ENCODE data around the gene GALNT2. TPM values are rescaled to one million over a fixed set of nuclear protein-coding genes. Genes with fewer than 3 reads are reported as not detected.

The GALNT2 gene
- polyA plus RNA-seq (2011; rRNA removed), result 57.5 and 66.9 TPM in 2 replicates
- 83.3 and 105 TPM in 2 replicates for polyA plus RNA-seq (2012; cell fraction: cytosol; rRNA removed)
- polyA plus RNA-seq (2012; cell fraction: nucleus; rRNA removed), result 194 and 199 TPM in 2 replicates
- 111 to 115 TPM (median 114 TPM) in 3 replicates for polyA plus RNA-seq (2017; fragmentation: RNase III; extraction: RNeasy Plus Mini Kit Qiagen cat#74134 plus additional on column Dnase treatment)
- polyA minus RNA-seq (2011; rRNA and poly(A)+ RNA removed), result 50.1 and 58.6 TPM in 2 replicates

DNA sequence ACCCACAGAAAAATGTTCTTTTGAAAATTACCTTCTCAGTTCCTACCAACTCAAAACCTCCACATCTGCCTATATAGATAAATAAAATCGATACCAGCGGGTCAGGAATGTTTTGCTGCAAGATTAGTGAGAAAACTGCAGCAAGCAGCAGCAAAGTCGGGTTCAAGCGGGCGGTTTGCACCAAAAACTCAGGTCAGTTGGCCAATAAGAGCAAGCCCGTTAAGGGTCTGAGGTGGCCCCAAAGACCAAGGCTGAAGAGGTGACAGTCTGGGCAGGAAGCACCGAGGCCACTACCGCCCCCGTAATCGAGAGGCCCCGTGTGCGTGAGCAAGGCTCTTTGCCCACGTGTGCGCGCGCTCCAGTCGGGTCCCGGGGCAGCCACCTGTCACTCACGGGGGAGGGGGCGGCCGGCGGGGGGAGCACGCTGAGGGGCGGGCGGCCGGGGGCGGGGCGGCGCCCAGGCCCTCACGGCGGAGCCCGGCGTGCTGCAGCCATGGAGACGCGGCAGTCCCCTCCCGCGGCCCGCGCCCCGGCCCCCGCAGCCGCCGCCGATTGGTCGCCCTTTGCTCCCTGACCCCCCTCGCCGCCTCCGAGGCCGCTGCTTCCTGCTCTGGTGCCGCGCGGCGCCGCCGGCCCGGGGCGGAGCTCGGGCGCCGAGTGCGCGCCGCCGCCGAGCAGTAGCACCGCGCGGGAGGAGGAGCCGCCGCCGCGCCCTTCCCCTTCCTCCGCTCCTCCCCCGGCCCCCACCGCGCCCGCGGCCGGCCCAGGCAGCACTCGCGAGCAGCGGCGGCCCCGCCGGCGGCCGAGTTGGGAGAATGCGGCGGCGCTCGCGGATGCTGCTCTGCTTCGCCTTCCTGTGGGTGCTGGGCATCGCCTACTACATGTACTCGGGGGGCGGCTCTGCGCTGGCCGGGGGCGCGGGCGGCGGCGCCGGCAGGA, at the start of gene GALNT2:
Gene GALNT2, plus strand, starts transcription at position 773 of the 939 bp plus-strand sequence. Its CDS starts 43 bp downstream, at position 816.
- 4% methylated on average over 14 of the region's 104 CpGs for WGBS (ENCODE audit: missing lambda C conversion rate)

DNA sequence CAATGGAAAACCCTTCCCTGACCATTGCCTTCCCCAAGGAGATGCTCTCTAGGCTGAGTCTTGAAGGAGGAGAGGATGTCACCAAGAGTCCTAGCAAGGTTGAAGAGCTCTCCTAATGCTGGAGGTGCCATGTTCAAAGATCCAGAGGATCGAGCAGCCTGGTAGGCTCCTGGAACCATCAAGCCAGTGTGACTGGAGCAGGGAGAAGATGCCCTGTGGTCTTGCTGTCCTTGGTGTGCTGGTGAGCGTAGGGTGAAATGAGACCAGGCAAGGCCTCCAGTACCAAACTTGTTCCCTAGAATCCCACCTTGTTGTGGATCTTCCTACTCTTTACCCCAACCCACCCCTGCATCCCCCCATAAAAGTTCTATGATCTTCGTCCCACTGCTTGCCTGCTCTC, 46.6 kb upstream of the GALNT2 start:
- H3K4me2 ChIP-seq, result no peak overlapping the region
- DNase-seq (ENCODE audit: low read depth in 1 of 2, low spot score in 1 of 2), result no peak
- H3K27ac ChIP-seq, result no peak overlapping the region
- no peak overlapping the region for H3K4me3 ChIP-seq
- ChIA-PET POLR2A (no interaction called here), CTCF (no interaction called here)
- H3K4me1 ChIP-seq, result no peaks in the 10 kb centered on the region
- no peak for ATAC-seq
- WGBS (ENCODE audit: missing lambda C conversion rate), result 42% methylated on average over 3 of the region's 3 CpGs
- H3K9me3 ChIP-seq, result peaks cover 7% of the 10 kb centered on the region; the same call in 2 of the 3 replicates
- FAIRE-seq, result no peak
- TF ChIP-seq, protein P1, sequence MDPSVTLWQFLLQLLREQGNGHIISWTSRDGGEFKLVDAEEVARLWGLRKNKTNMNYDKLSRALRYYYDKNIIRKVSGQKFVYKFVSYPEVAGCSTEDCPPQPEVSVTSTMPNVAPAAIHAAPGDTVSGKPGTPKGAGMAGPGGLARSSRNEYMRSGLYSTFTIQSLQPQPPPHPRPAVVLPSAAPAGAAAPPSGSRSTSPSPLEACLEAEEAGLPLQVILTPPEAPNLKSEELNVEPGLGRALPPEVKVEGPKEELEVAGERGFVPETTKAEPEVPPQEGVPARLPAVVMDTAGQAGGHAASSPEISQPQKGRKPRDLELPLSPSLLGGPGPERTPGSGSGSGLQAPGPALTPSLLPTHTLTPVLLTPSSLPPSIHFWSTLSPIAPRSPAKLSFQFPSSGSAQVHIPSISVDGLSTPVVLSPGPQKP (IDR thresholded peaks at IDR 0.05; ENCODE audit: low read depth, low read length), result no peak
- TF ChIP-seq KDM5A (IDR thresholded peaks at IDR 0.05) (no peak), KDM1A (IDR thresholded peaks at IDR 0.05; ENCODE audit: low read depth) (no peak)

More for the DNA sequence above, at the start of gene GALNT2:
- TF ChIP-seq, protein P2, sequence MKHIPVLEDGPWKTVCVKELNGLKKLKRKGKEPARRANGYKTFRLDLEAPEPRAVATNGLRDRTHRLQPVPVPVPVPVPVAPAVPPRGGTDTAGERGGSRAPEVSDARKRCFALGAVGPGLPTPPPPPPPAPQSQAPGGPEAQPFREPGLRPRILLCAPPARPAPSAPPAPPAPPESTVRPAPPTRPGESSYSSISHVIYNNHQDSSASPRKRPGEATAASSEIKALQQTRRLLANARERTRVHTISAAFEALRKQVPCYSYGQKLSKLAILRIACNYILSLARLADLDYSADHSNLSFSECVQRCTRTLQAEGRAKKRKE (CRISPR knock-in tag; IDR thresholded peaks at IDR 0.05; ENCODE audit: low read depth), result 0 out of 2 replicates have a peak, but pooled peaks have one; percentile 27
- no peak for TF ChIP-seq BHLHE40 (IDR thresholded peaks at IDR 0.05; ENCODE audit: low read depth, low read length)
- no peak for TF ChIP-seq ZNF302 (CRISPR knock-in tag; IDR thresholded peaks at IDR 0.05)
- TF ChIP-seq, protein P3, sequence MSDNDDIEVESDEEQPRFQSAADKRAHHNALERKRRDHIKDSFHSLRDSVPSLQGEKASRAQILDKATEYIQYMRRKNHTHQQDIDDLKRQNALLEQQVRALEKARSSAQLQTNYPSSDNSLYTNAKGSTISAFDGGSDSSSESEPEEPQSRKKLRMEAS (IDR thresholded peaks at IDR 0.05), result peak; percentile 84
- TF ChIP-seq, protein P4, sequence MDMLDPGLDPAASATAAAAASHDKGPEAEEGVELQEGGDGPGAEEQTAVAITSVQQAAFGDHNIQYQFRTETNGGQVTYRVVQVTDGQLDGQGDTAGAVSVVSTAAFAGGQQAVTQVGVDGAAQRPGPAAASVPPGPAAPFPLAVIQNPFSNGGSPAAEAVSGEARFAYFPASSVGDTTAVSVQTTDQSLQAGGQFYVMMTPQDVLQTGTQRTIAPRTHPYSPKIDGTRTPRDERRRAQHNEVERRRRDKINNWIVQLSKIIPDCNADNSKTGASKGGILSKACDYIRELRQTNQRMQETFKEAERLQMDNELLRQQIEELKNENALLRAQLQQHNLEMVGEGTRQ (IDR thresholded peaks at IDR 0.05), result peak; percentile 43; the same call in 1 of the 2 replicates
- TF ChIP-seq JUN (IDR thresholded peaks at IDR 0.05), result peak; percentile 40 to 71; a peak in 4 of 5 replicates
- TF ChIP-seq SMC3 (IDR thresholded peaks at IDR 0.05), result peak; percentile 28; the same call in 2 of the 3 replicates
- peak; percentile 45; the same call in 1 of the 2 replicates for TF ChIP-seq PHF8 (IDR thresholded peaks at IDR 0.05; ENCODE audit: borderline replicate concordance, low read depth)
- peak; percentile 77 for TF ChIP-seq POLR2A (IDR thresholded peaks at IDR 0.05; ENCODE audit: low read length)
- TF ChIP-seq, protein P5, sequence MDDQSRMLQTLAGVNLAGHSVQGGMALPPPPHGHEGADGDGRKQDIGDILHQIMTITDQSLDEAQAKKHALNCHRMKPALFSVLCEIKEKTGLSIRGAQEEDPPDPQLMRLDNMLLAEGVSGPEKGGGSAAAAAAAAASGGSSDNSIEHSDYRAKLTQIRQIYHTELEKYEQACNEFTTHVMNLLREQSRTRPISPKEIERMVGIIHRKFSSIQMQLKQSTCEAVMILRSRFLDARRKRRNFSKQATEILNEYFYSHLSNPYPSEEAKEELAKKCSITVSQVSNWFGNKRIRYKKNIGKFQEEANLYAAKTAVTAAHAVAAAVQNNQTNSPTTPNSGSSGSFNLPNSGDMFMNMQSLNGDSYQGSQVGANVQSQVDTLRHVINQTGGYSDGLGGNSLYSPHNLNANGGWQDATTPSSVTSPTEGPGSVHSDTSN (IDR thresholded peaks at IDR 0.05), result 0 out of 2 replicates have a peak, but pooled peaks have one; percentile 31
- no peak for TF ChIP-seq NPAS2 (CRISPR knock-in tag; IDR thresholded peaks at IDR 0.05; ENCODE audit: borderline replicate concordance)
- H3K9me3 ChIP-seq, result peaks cover 11% of the 10 kb centered on the region
- POLR2A ChIA-PET, result interaction anchor here (0.6 to 1.0 kb wide), 7 partner anchors 12 to 351 kb away, joined by 3 to 7 read pairs (median 5); no protein-coding TSS in a partner anchor
- H3K4me3 ChIP-seq, result peak within 1 kb of the TSS; percentile 92
- H3K27ac ChIP-seq, result peak within 1 kb of the TSS; percentile 93 to 98
- CTCF ChIA-PET, result interaction anchor here (1.0 kb wide), 1 partner anchor 20 kb away, joined by 3 read pairs; no protein-coding TSS in a partner anchor
- H3K4me1 ChIP-seq, result peaks cover 32% of the 10 kb centered on the region; the same call in 2 of the 3 replicates
- no peak for FAIRE-seq
- DNase-seq (ENCODE audit: low read depth in 1 of 2, low spot score in 1 of 2), result peak; percentile 87 to 95
- peak; percentile 85 to 88 for ATAC-seq
- H3K4me2 ChIP-seq, result peak within 1 kb of the TSS; percentile 92

All from A549 (cell line).